GM19035 (cell line): Measurements from ENCODE around the gene MAPKAPK2.
"Not testable (repeated sequence)": the region's sequence is repeated elsewhere in the genome, so short reads cannot be mapped to it uniquely, and the experiment has no call there.

ENCODE experiments used
- ATAC-seq: cut with Tn5 transposase; IDR thresholded peaks from one replicate; pipeline ENCODE4 v1.9.1; 2021; ENCODE audit not compliant: unreplicated experiment

The MAPKAPK2 gene

GRCh38 chr1:206770531-206771337 lies 86.0 kb downstream of the MAPKAPK2 start, which contains the start of gene IL19:
IL19 (plus strand) TSS chr1:206770773; CDS start chr1:206836663, 65,890 bp downstream.
- ATAC-seq, result no peak

GRCh38 chr1:206771338-206771692 lies 86.6 kb downstream of the MAPKAPK2 start:
- no peak for ATAC-seq

GRCh38 chr1:206772243-206772937 lies 87.7 kb downstream of the MAPKAPK2 start, which contains the start of gene IL10:
IL10 (minus strand) TSS chr1:206772494; CDS start chr1:206772435, 59 bp downstream.
- no peak for ATAC-seq

- ATAC-seq, result no peak
Measured at GRCh38 chr1:206774093-206774492, 89.4 kb downstream of the MAPKAPK2 start.

- ATAC-seq, result no peak
Measured at GRCh38 chr1:206776229-206776628, 91.5 kb downstream of the MAPKAPK2 start.

- ATAC-seq, result no peak
Measured at GRCh38 chr1:206778031-206778430, 93.3 kb downstream of the MAPKAPK2 start.

- not testable (repeated sequence) for ATAC-seq
Measured at GRCh38 chr1:206778911-206779310, 94.2 kb downstream of the MAPKAPK2 start.

GRCh38 chr1:206779638-206780037 lies 94.9 kb downstream of the MAPKAPK2 start:
- no peak for ATAC-seq

- no peak for ATAC-seq
Measured at GRCh38 chr1:206782448-206782847, 97.7 kb downstream of the MAPKAPK2 start.

- no peak for ATAC-seq
Measured at GRCh38 chr1:206783506-206783905, 98.8 kb downstream of the MAPKAPK2 start.
